GM13976 (cell line): Measurements from ENCODE around the gene SLC25A36.

Source experiments
- DNase-seq: peaks from one replicate; pipeline ENCODE4 v3.0.0; 2012; ENCODE audit warnings: low spot score
- CTCF ChIP-seq: IDR thresholded peaks from 2 replicates; pipeline ENCODE4 v1.5.1; 2012; ENCODE audit warnings: borderline replicate concordance, mild to moderate bottlenecking; ENCODE audit not compliant: insufficient read depth; ENCODE audit errors: extremely low read depth, missing control alignments, control extremely low read depth
- in situ Hi-C: fragments of 300-500 bp; cut with MboI; formaldehyde crosslinking; loops from one replicate; pipeline ENCODE4 v1.12.0; 2022; ENCODE audit warnings: low sequenced_read_pairs, mixed read lengths, inconsistent platforms; ENCODE audit not compliant: unreplicated experiment

SLC25A36 gene

GRCh38 chr3:140941434-140942220, at the start of gene SLC25A36:
Gene SLC25A36 (plus strand): TSS chr3:140941836. CDS start chr3:140942055, 219 bp downstream.
- no peak for TF ChIP-seq CTCF
- peak; percentile 95 for DNase-seq
- in situ Hi-C loops: no loop called here

- in situ Hi-C loops: no loop called here
- DNase-seq: no peak
- TF ChIP-seq CTCF: no peak
Observed at GRCh38 chr3:140896997-140897396, 44.6 kb upstream of the SLC25A36 start.

- in situ Hi-C loops: no loop called here
- peak; percentile 39 for DNase-seq
- TF ChIP-seq CTCF: peak; percentile 52
Observed at GRCh38 chr3:140898340-140899180, 43.1 kb upstream of the SLC25A36 start.

- no peak for DNase-seq
- no peak for TF ChIP-seq CTCF
- in situ Hi-C loops: no loop called here
Observed at GRCh38 chr3:140899363-140899762, 42.3 kb upstream of the SLC25A36 start.

- no peak for DNase-seq
- in situ Hi-C loops: loop anchor here (25.0 kb wide), 1 partner anchor 210 kb away; no protein-coding TSS in a partner anchor
- no peak for TF ChIP-seq CTCF
Observed at GRCh38 chr3:140902791-140903190, 38.8 kb upstream of the SLC25A36 start.

- in situ Hi-C loops: loop anchor here (25.0 kb wide), 1 partner anchor 209 kb away; no protein-coding TSS in a partner anchor
- TF ChIP-seq CTCF: no peak
- no peak for DNase-seq
Observed at GRCh38 chr3:140903196-140903595, 38.4 kb upstream of the SLC25A36 start.
